Renal pelvis (tissue), 4 donors: ENCODE data around the gene EML5. TPM values are rescaled to one million over a fixed set of nuclear protein-coding genes. Genes with fewer than 3 reads are reported as not detected.
A peak's percentile ranks its signal among the peaks of the same experiment; 100 is the strongest.

Experiments
- DNase-seq: peaks from one replicate; pipeline ENCODE4 v3.0.0-alpha.2; 2013
- polyA plus RNA-seq, 3 donors: library from polyadenylated mRNA; unstranded; fragments of 120-200 nt; gene quantifications; one replicate each; pipeline ENCODE4 v1.2.1, GENCODE V29; 2013; ENCODE audit not compliant: insufficient read length in 3 of 3

EML5 gene
- polyA plus RNA-seq, 3 donors: 2.4 to 3.4 (median 2.8) TPM

GRCh38 chr14:88562831-88563686 is 229.7 kb downstream of the EML5 start, which contains the start of gene ZC3H14:
TSS of gene ZC3H14 (plus strand) at chr14:88563037. CDS start at chr14:88563134, 97 bp downstream.
- peak; percentile 90 for DNase-seq

- no peak for DNase-seq
Observed at GRCh38 chr14:88562532-88562830, 230.3 kb downstream of the EML5 start.

Other genes starting within 250 kb of the EML5 start
- 10 to 100 TPM; 32.6 to 39.4 (median 34.0) TPM for gene PTPN21, start 237.9 kb downstream of the EML5 start, polyA plus RNA-seq
- 100 to 1,000 TPM in 1 of 3 donors, 10 to 100 TPM in 2; 94.2 to 106 (median 98.8) TPM for gene ZC3H14, start 229.9 kb downstream of the EML5 start, polyA plus RNA-seq
- gene TTC8, start 31.7 kb upstream of the EML5 start, polyA plus RNA-seq: 10 to 100 TPM; 32.0 to 47.1 (median 41.8) TPM